GDM1 (cell line): ENCODE results near the gene EDAR.

Source experiments
- DNase-seq: peaks from one replicate; lab custom pipeline; 2025; lab: John Stamatoyannopoulos, UW

EDAR gene

GRCh38 chr2:108940156-108940555 lies 48.9 kb downstream of the EDAR start:
- DNase-seq = no peak

- no peak for DNase-seq
Observed at GRCh38 chr2:108938077-108938710, 50.8 kb downstream of the EDAR start.

- DNase-seq = no peak
Observed at GRCh38 chr2:108937367-108938017, 51.5 kb downstream of the EDAR start.

GRCh38 chr2:108936866-108937265 lies 52.2 kb downstream of the EDAR start:
- no peak for DNase-seq

- DNase-seq = no peak
Observed at GRCh38 chr2:108936076-108936864, 52.8 kb downstream of the EDAR start.

GRCh38 chr2:108935271-108935741 lies 53.7 kb downstream of the EDAR start:
- no peak for DNase-seq

GRCh38 chr2:108934583-108935245 lies 54.3 kb downstream of the EDAR start:
- no peak for DNase-seq

- DNase-seq = no peak
Observed at GRCh38 chr2:108934151-108934550, 54.9 kb downstream of the EDAR start.

GRCh38 chr2:108933691-108934117 lies 55.3 kb downstream of the EDAR start:
- no peak for DNase-seq

- no peak for DNase-seq
Observed at GRCh38 chr2:108932736-108933332, 56.2 kb downstream of the EDAR start.

GRCh38 chr2:108931372-108931771 lies 57.6 kb downstream of the EDAR start:
- no peak for DNase-seq

GRCh38 chr2:108929807-108930425 lies 59.1 kb downstream of the EDAR start:
- DNase-seq = no peak

GRCh38 chr2:108928660-108929377 lies 60.2 kb downstream of the EDAR start:
- DNase-seq = no peak

GRCh38 chr2:108927936-108928659 lies 60.9 kb downstream of the EDAR start:
- DNase-seq = no peak

GRCh38 chr2:108927405-108927804 lies 61.6 kb downstream of the EDAR start:
- DNase-seq = no peak

GRCh38 chr2:108926561-108927380 lies 62.2 kb downstream of the EDAR start:
- no peak for DNase-seq

GRCh38 chr2:108925735-108926134 lies 63.3 kb downstream of the EDAR start:
- DNase-seq = no peak

GRCh38 chr2:108925286-108925685 lies 63.7 kb downstream of the EDAR start:
- no peak for DNase-seq

- DNase-seq = no peak
Observed at GRCh38 chr2:108924580-108925251, 64.3 kb downstream of the EDAR start.
